Activated T-helper 2 cell treated with anti-CD3 and anti-CD28 coated beads, Interferon-gamma antibody, Interleukin-2, Interleukin-4, amounts not matched to agents 10 μg/mL and 5 μg/mL and 100 μg/mL, durations not matched to agents 14 hours and 24 hours and 36 hours (primary cell): ENCODE measurements around the gene UGT1A8. TPM values are rescaled to one million over a fixed set of nuclear protein-coding genes. Genes with fewer than 3 reads are reported as not detected.

ENCODE experiments used
- DNase-seq: peaks from one replicate; pipeline ENCODE4 v3.0.0; 2021; ENCODE audit warnings: low spot score
- H3K27ac Mint-ChIP-seq: one replicate; pipeline ENCODE4 v1.8.0; 2021; ENCODE audit warnings: mixed read lengths
- H3K27me3 Mint-ChIP-seq: one replicate; pipeline ENCODE4 v1.8.0; 2021; ENCODE audit warnings: low read depth, mixed read lengths
- H3K36me3 Mint-ChIP-seq: one replicate; pipeline ENCODE4 v1.8.0; 2021; ENCODE audit warnings: low read depth, mixed read lengths
- H3K4me1 Mint-ChIP-seq: one replicate; pipeline ENCODE4 v1.8.0; 2021; ENCODE audit warnings: low read depth, mixed read lengths
- H3K4me3 Mint-ChIP-seq: one replicate; pipeline ENCODE4 v1.8.0; 2021; ENCODE audit warnings: low read depth, mild to moderate bottlenecking, moderate library complexity, mixed read lengths
- H3K9me3 Mint-ChIP-seq: one replicate; pipeline ENCODE4 v1.8.0; 2021; ENCODE audit warnings: mixed read lengths
- intact Hi-C: fragments of 100-400 bp; cut with micrococcal nuclease; formaldehyde crosslinking; loops from one replicate; pipeline ENCODE4 v1.15.1; 2023
- total RNA-seq: library from RNA; stranded (reverse); gene quantifications from 2 replicates; pipeline ENCODE4 v1.2.3, GENCODE V29; 2022

The UGT1A8 gene
- total RNA-seq, 1 donor from 2014 or later, result not detected

DNA sequence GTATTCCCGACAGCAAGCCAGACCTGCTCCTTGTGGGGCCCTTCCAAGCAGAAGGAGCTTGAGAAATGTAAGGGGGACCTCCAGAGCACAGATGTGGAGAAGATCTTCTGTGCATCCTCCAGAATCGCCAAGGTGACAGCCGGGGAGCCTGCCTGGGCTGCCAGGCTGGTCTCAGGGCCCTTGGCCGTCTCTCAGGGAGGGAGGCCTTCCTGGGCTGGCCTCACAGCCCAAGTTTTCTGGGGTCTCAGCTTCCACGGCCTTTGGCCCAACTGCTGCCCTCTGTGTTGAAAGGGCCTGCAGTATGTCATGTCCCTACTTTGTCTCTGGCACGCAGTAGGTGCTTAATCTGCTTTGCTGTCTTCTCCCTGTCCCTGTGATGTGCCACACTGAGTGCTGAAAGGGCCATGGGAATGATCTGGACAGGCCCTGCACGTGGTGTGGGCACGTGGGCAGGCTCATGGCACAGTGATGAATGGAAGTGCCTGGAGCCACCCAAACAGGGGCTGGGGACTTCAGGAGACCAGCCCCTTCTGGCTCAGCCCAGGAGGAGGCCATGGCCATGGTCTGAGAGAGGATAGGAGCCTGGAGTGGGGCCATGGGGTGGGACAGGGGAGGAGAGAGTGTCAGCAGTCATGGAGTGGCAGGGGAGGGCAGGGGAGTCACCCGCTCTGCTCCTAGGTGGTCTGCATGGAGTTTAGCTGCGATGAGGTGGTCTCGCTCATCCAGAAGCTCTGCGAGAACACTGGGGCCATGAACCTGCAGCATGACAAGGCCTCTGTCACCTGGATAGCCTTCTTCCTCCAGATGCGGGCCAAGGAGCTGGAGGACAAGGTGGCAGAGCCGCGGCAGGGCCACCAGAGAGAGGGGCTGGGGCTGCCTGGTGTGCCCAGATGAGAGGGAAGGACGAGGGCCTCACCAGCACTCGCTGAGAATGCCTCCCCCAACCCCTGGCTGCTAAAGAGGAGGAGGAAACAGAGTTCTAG is 201.5 kb downstream of the UGT1A8 start:
- no peak overlapping the region for H3K27ac Mint-ChIP-seq
- peaks cover 8% of the 10 kb centered on the region for H3K27me3 Mint-ChIP-seq
- H3K4me3 Mint-ChIP-seq, result no peak overlapping the region
- no peak for DNase-seq
- H3K9me3 Mint-ChIP-seq, result no peaks in the 10 kb centered on the region
- H3K4me1 Mint-ChIP-seq, result no peaks in the 10 kb centered on the region
- H3K36me3 Mint-ChIP-seq, result no peaks in the 10 kb centered on the region
- intact Hi-C loops, result no loop called here

DNA sequence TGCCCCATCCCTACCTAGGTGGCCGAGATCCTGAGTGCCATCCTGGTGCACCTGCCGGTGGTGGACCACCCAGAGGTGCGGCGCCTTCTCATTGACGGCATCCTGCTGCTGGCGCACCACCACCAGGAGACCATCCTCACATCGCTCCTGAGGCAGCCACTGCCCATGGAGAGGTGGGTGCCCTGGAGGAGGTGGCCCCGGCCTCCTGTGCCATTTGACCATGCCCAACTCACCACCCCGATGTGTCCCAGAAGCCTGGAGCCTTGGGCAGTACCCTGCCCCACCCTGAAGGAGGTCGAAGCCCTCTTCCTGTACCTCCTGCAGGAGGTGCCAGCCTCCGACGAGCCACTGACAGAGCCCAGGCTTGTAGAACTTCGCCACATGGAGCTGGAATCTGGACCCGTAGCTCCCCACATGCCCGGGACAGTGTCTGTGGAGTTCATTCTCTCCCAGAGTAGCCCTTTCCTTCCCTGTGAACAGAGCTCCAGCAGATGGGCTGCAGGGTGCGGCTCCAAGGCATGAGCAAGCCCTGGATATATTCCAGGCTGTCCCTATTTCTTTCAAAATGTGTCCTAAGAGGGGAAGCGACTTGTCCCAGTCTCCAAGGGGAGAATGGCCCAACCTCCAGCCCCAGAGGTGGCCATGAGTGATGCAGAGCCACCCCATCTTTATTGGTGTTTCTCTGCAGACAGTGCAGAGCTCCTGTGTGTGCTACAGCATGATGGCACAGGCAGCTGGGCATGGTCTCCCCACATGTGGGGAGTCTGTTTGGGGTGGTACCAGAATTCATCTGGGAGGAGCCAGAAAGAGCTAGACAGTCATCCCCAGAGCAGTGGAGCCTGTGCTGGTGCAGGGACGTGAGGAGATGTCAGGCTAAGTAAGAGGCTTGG is 202.7 kb downstream of the UGT1A8 start:
- Mint-ChIP-seq H3K4me3 (no peak overlapping the region), H3K36me3 (no peaks in the 10 kb centered on the region), H3K27me3 (peaks cover 4% of the 10 kb centered on the region), H3K9me3 (no peaks in the 10 kb centered on the region), H3K4me1 (no peaks in the 10 kb centered on the region), H3K27ac (no peak overlapping the region)
- intact Hi-C loops, result no loop called here
- no peak for DNase-seq

DNA sequence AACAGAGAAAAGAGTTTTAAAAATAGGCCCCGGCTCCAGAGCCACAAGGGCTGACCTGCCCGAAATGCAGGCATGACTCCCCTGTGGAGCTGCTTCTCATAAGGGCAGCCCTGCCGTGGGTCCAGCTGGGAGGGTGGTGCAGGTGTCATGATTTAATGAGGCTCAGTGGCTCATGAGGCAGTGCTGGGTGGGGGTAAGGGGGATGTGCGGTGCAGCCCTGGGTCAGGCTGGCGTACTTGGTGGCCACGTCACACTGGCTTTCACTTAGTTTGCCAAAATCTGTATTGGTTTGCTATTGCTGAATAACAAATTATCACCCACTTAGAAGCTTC is 203.3 kb downstream of the UGT1A8 start:
- intact Hi-C loops, result no loop called here
- no peak for DNase-seq
- Mint-ChIP-seq H3K4me3 (no peak overlapping the region), H3K36me3 (no peaks in the 10 kb centered on the region), H3K9me3 (no peaks in the 10 kb centered on the region), H3K27ac (no peak overlapping the region), H3K4me1 (no peaks in the 10 kb centered on the region), H3K27me3 (peaks cover 4% of the 10 kb centered on the region)

DNA sequence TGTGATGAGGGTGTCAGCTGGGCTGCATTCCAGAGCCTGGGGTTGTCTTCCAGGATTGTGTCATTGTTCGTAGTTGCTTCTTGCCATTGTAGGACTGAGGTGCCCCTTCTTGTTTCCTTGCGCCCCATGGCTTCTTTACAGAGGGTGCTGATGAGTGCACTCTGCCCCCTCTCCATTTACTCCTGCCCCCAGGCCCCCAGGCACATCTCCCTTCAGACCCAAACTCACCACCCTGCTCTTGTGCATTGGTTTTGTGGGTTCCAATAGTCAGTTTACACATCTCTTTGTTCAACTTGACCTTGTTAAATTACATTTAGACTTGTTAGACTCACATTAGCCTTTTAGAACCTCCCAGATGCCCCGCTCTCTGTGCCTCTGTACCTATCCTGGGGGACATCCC is 203.8 kb downstream of the UGT1A8 start:
- H3K27ac Mint-ChIP-seq, result no peak overlapping the region
- no peak for DNase-seq
- intact Hi-C loops, result no loop called here
- no peak overlapping the region for H3K4me3 Mint-ChIP-seq
- peaks cover 4% of the 10 kb centered on the region for H3K27me3 Mint-ChIP-seq
- no peaks in the 10 kb centered on the region for H3K4me1 Mint-ChIP-seq
- no peaks in the 10 kb centered on the region for H3K36me3 Mint-ChIP-seq
- H3K9me3 Mint-ChIP-seq, result no peaks in the 10 kb centered on the region

GRCh38 chr2:233821709-233822100 is 204.3 kb downstream of the UGT1A8 start:
- H3K9me3 Mint-ChIP-seq, result no peaks in the 10 kb centered on the region
- no peak for DNase-seq
- H3K4me3 Mint-ChIP-seq, result no peak overlapping the region
- no peaks in the 10 kb centered on the region for H3K36me3 Mint-ChIP-seq
- H3K4me1 Mint-ChIP-seq, result no peaks in the 10 kb centered on the region
- intact Hi-C loops, result no loop called here
- no peak overlapping the region for H3K27ac Mint-ChIP-seq
- H3K27me3 Mint-ChIP-seq, result peaks cover 4% of the 10 kb centered on the region

- Mint-ChIP-seq H3K4me1 (no peaks in the 10 kb centered on the region), H3K36me3 (no peaks in the 10 kb centered on the region)
These were observed 204.8 kb downstream of the UGT1A8 start for GRCh38 chr2:233822101-233822771.

More at GRCh38 chr2:233822101-233822771, 204.8 kb downstream of the UGT1A8 start:
- no peak overlapping the region for H3K27ac Mint-ChIP-seq
- no peak for DNase-seq
- intact Hi-C loops, result no loop called here
- peaks cover 4% of the 10 kb centered on the region for H3K27me3 Mint-ChIP-seq
- no peak overlapping the region for H3K4me3 Mint-ChIP-seq
- no peaks in the 10 kb centered on the region for H3K9me3 Mint-ChIP-seq

Other genes starting within 250 kb of the UGT1A8 start
- 9.5 and 11.0 TPM in 2 replicates for gene USP40, start 50.9 kb upstream of the UGT1A8 start, total RNA-seq
- not detected in 2 replicates for gene UGT1A10, start 18.8 kb downstream of the UGT1A8 start, total RNA-seq
- gene UGT1A9, start 54.3 kb downstream of the UGT1A8 start, total RNA-seq, result not detected in 2 replicates
- not detected in 2 replicates for gene UGT1A7, start 64.3 kb downstream of the UGT1A8 start, total RNA-seq
- gene UGT1A6, start 75.3 kb downstream of the UGT1A8 start, total RNA-seq, result not detected in 2 replicates
- not detected in 2 replicates for gene UGT1A5, start 95.3 kb downstream of the UGT1A8 start, total RNA-seq
- gene UGT1A4, start 101.1 kb downstream of the UGT1A8 start, total RNA-seq, result not detected in 2 replicates
- not detected in 2 replicates for gene UGT1A3, start 111.4 kb downstream of the UGT1A8 start, total RNA-seq
- not detected in 2 replicates for gene UGT1A1, start 142.6 kb downstream of the UGT1A8 start, total RNA-seq
- gene MROH2A, start 160.7 kb downstream of the UGT1A8 start, total RNA-seq, result not detected in 2 replicates
- gene HJURP, start 236.9 kb downstream of the UGT1A8 start, total RNA-seq, result 50.5 and 52.4 TPM in 2 replicates